Upper lobe of left lung (tissue), 6 donors: ENCODE measurements around the gene GET4. TPM values are rescaled to one million over a fixed set of nuclear protein-coding genes. Genes with fewer than 3 reads are reported as not detected.

Source experiments
- ATAC-seq, 2 donors: fragments of 200-7000 bp; cut with Tn5 transposase; one replicate each; pipeline ENCODE4 v1.9.1; 2022; ENCODE audit warnings: mild to moderate bottlenecking in 2 of 2, moderate library complexity in 2 of 2; ENCODE audit not compliant: low FRiP score in 2 of 2
- DNase-seq, 2 donors: peaks; one replicate each; pipeline ENCODE4 v3.0.0-alpha.2; 2019 to 2020
- H3K27ac ChIP-seq, 4 donors: fragments of 200-600 bp; sonication (generic); one replicate each; pipeline ENCODE4 v1.5.1; 2016 to 2019
- H3K27me3 ChIP-seq, 4 donors: fragments of 200-600 bp; sonication (generic); one replicate each; pipeline ENCODE4 v1.5.1; 2017 to 2019
- H3K36me3 ChIP-seq, 4 donors: fragments of 200-600 bp; sonication (generic); one replicate each; pipeline ENCODE4 v1.5.1; 2016 to 2019
- H3K4me1 ChIP-seq, 4 donors: fragments of 200-600 bp; sonication (generic); one replicate each; pipeline ENCODE4 v1.5.1; 2018 to 2019
- H3K4me3 ChIP-seq, 4 donors: fragments of 200-600 bp; sonication (generic); one replicate each; pipeline ENCODE4 v1.5.1; 2017 to 2019; ENCODE audit warnings: mild to moderate bottlenecking in 2 of 4, moderate library complexity in 1 of 4
- H3K9me3 ChIP-seq, 4 donors: fragments of 200-600 bp; sonication (generic); one replicate each; pipeline ENCODE4 v1.5.1; 2018 to 2019
- CTCF ChIP-seq, 6 experiments: fragments of 450-650 bp in 4 of 6; fragments of 200-600 bp in 2 of 6; sonication (generic) in 2 of 6; IDR thresholded peaks; one replicate each; pipeline ENCODE4 v1.5.1; 2016 to 2019; ENCODE audit warnings: antibody characterized with exemption in 6 of 6
- EP300 ChIP-seq, 4 donors: sonication (generic); formaldehyde crosslinking; IDR thresholded peaks; one replicate each; pipeline ENCODE4 v1.5.1; 2017; ENCODE audit warnings: antibody characterized with exemption in 4 of 4, control low read depth in 2 of 4
- POLR2A ChIP-seq, 4 donors: fragments of 450-650 bp; IDR thresholded peaks; one replicate each; pipeline ENCODE4 v1.5.1; 2016 to 2017; ENCODE audit warnings: antibody characterized with exemption in 4 of 4, mild to moderate bottlenecking in 2 of 4
- POLR2AphosphoS5 ChIP-seq, 2 donors: sonication (generic); formaldehyde crosslinking; IDR thresholded peaks; one replicate each; pipeline ENCODE4 v1.5.1; 2017; ENCODE audit warnings: antibody characterized with exemption in 2 of 2
- WGBS, 2 donors: methylation state at CpG; one replicate each; pipeline ENCODE4 v1.1.5; 2017 to 2018; 5-methylcytosine and 5-hydroxymethylcytosine counted together
- total RNA-seq, 6 donors: library from RNA; depleted of rRNA in 4 of 6; stranded (reverse); fragments of >200 nt in 4 of 6; gene quantifications; one replicate each; pipeline versions ENCODE4 v1.1.0 to v1.2.1, GENCODE V29; 2016 to 2021
- donor health status: DM: no; HTN: no; CAD: no; lungs with moderate emphysema.
- donor health status: DM: no; HTN: yes; CAD: no; lungs with severe emphysema.

Gene GET4
- total RNA-seq, 6 donors from 2014 or later, result 26.0 to 82.6 (median 40.8) TPM

GRCh38 chr7:879706-880105 is 3.4 kb downstream of the GET4 start:
- TF ChIP-seq CTCF (IDR thresholded peaks at IDR 0.05), result no peak
- TF ChIP-seq EP300 (IDR thresholded peaks at IDR 0.05), result no peak
- TF ChIP-seq POLR2A (IDR thresholded peaks at IDR 0.05), result no peak
- TF ChIP-seq POLR2AphosphoS5 (IDR thresholded peaks at IDR 0.05), result no peak
- peaks cover 23 to 44% (median 30%) of the 10 kb centered on the region in 4 donors for H3K4me1 ChIP-seq
- DNase-seq, result no peak
- H3K27me3 ChIP-seq, result no peaks in the 10 kb centered on the region
- peaks cover 0 to 9% (median 0%) of the 10 kb centered on the region in 4 donors for H3K36me3 ChIP-seq
- H3K4me3 ChIP-seq, result no peak overlapping the region
- ATAC-seq, result no peak
- WGBS, 2 donors, result 85 to 90% methylated on average over 14 of the region's 14 CpGs
- H3K27ac ChIP-seq, result no peak overlapping the region
- peaks cover 0 to 4% (median 0%) of the 10 kb centered on the region in 4 donors for H3K9me3 ChIP-seq

GRCh38 chr7:880450-880849 is 4.1 kb downstream of the GET4 start:
- H3K27ac ChIP-seq, result no peak overlapping the region
- peaks cover 0 to 5% (median 0%) of the 10 kb centered on the region in 4 donors for H3K36me3 ChIP-seq
- H3K4me3 ChIP-seq, result no peak overlapping the region
- H3K27me3 ChIP-seq, result no peaks in the 10 kb centered on the region
- TF ChIP-seq CTCF (IDR thresholded peaks at IDR 0.05) (no peak), POLR2A (IDR thresholded peaks at IDR 0.05) (no peak), EP300 (IDR thresholded peaks at IDR 0.05) (no peak), POLR2AphosphoS5 (IDR thresholded peaks at IDR 0.05) (no peak)
- 86 to 93% methylated on average over 11 to 15 of the region's 15 CpGs for WGBS, 2 donors
- H3K4me1 ChIP-seq, result peaks cover 21 to 44% (median 28%) of the 10 kb centered on the region in 4 donors
- ATAC-seq (no peak), DNase-seq (peak in 1 of 2 donors; percentile 29)
- H3K9me3 ChIP-seq, result peaks cover 0 to 4% (median 0%) of the 10 kb centered on the region in 4 donors

GRCh38 chr7:881441-882234 is 5.3 kb downstream of the GET4 start:
- Histone ChIP-seq H3K9me3 (no peaks in the 10 kb centered on the region), H3K27me3 (no peaks in the 10 kb centered on the region), H3K4me1 (peaks cover 16 to 44% (median 23%) of the 10 kb centered on the region in 4 donors), H3K36me3 (peaks cover 0 to 15% (median 6%) of the 10 kb centered on the region in 4 donors), H3K4me3 (no peak overlapping the region), H3K27ac (no peak overlapping the region)
- no peak for TF ChIP-seq CTCF (IDR thresholded peaks at IDR 0.05)
- no peak for TF ChIP-seq POLR2AphosphoS5 (IDR thresholded peaks at IDR 0.05)
- TF ChIP-seq POLR2A (IDR thresholded peaks at IDR 0.05), result no peak
- no peak for TF ChIP-seq EP300 (IDR thresholded peaks at IDR 0.05)
- ATAC-seq (no peak), DNase-seq (no peak)
- WGBS, 2 donors, result 90 to 95% methylated on average over 17 to 20 of the region's 20 CpGs

GRCh38 chr7:882336-883035 is 6.1 kb downstream of the GET4 start:
- no peak overlapping the region for H3K27ac ChIP-seq
- peaks cover 16 to 43% (median 23%) of the 10 kb centered on the region in 4 donors for H3K4me1 ChIP-seq
- no peak for TF ChIP-seq POLR2AphosphoS5 (IDR thresholded peaks at IDR 0.05)
- ATAC-seq (no peak), DNase-seq (peak in 1 of 2 donors; percentile 69)
- H3K27me3 ChIP-seq, result no peaks in the 10 kb centered on the region
- no peak overlapping the region for H3K4me3 ChIP-seq
- 93% methylated on average over 35 to 37 of the region's 37 CpGs for WGBS, 2 donors
- peaks cover 3 to 23% (median 14%) of the 10 kb centered on the region in 4 donors for H3K36me3 ChIP-seq
- H3K9me3 ChIP-seq, result no peaks in the 10 kb centered on the region
